Activated CD8-positive, alpha-beta T cell treated with anti-CD3 and anti-CD28 coated beads for 36 hours (primary cell): ENCODE results near the gene ATXN7L1. TPM values are rescaled to one million over a fixed set of nuclear protein-coding genes. Genes with fewer than 3 reads are reported as not detected.

ENCODE experiments used
- ATAC-seq: fragments of 200-7000 bp; cut with Tn5 transposase; one replicate; pipeline ENCODE4 v1.10.0; 2021; ENCODE audit warnings: mild to moderate bottlenecking, moderate library complexity
- CTCF ChIA-PET: fragments of 350-600 bp; sonication (Branson Sonifier 250); formaldehyde crosslinking; loops from one replicate; lab custom pipeline; 2021; ENCODE audit warnings: antibody characterized with exemption; lab: Charles Lee
- POLR2A ChIA-PET: fragments of 350-600 bp; sonication (Branson Sonifier 250); formaldehyde crosslinking; loops from one replicate; lab custom pipeline; 2021; ENCODE audit warnings: antibody characterized with exemption; lab: Charles Lee
- DNase-seq: peaks from one replicate; pipeline ENCODE4 v3.0.0-alpha.2; 2020
- H3K27ac Mint-ChIP-seq: one replicate; pipeline ENCODE4 v1.8.0; 2021; ENCODE audit warnings: mild to moderate bottlenecking, mixed read lengths
- H3K27me3 Mint-ChIP-seq: one replicate; pipeline ENCODE4 v1.8.0; 2021; ENCODE audit warnings: mixed read lengths
- H3K36me3 Mint-ChIP-seq: one replicate; pipeline ENCODE4 v1.8.0; 2021; ENCODE audit warnings: low read depth, mixed read lengths
- H3K4me1 Mint-ChIP-seq: one replicate; pipeline ENCODE4 v1.8.0; 2021; ENCODE audit warnings: low read depth, mixed read lengths
- H3K4me3 Mint-ChIP-seq: one replicate; pipeline ENCODE4 v1.8.0; 2021; ENCODE audit warnings: mild to moderate bottlenecking, moderate library complexity, mixed read lengths
- H3K9me3 Mint-ChIP-seq: one replicate; pipeline ENCODE4 v1.8.0; 2021; ENCODE audit warnings: mixed read lengths
- intact Hi-C: fragments of 100-400 bp; cut with micrococcal nuclease; formaldehyde crosslinking; loops from one replicate; pipeline ENCODE4 v1.10.0; 2022
- total RNA-seq, 2 experiments: library from RNA; stranded (reverse); gene quantifications; one replicate each; pipeline ENCODE4 v1.2.3, GENCODE V29; 2021
- TF ChIP-seq, protein P1 (sequence below): fragments of 200-600 bp; IDR thresholded peaks from one replicate; pipeline ENCODE4 v1.8.0; 2022; ENCODE audit warnings: antibody characterized with exemption, mild to moderate bottlenecking

The ATXN7L1 gene
- total RNA-seq, 2 experiments from 2014 or later = 4.8 to 5.3 TPM

DNA sequence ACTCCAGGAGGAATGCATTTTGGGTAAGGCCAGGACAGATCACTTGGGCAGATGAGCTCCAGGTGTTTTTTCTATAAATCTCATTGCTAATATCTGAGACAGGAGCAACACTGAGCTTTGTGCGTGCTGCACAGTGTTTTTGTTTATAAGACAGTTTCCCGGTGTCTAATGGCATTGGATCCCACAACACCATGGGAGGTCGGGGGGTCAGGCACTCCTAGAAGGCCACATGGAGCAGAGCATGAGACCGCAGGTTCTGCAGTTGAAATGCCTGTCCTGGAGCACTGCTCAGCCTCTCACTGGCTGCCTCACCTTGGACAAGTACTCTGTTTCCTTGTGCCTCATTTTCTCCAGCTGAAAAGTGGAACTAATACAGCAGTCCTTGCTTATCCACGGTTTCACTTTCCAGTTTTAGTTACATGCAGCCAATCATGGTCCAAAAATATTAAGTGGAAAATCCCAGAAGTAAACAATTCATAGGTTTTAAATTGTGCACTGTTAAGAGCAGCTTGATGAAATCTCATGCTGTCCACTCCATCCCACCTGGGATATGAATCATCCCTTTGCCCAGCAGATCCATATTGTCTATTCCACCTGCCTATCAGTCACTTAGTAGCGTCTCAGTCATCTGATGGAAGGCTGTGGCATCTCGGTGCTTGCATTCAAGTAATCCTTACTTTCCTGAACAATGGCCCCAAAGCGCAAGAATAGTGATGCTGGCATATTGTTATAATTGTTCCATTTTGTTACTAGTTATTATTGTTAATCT is 35.2 kb downstream of the ATXN7L1 start:
- ChIA-PET CTCF (interaction anchor here (0.5 kb wide), 1 partner anchor 8 kb away, joined by 4 read pairs; no protein-coding TSS in a partner anchor), POLR2A (interaction anchor here (1.1 kb wide), 1 partner anchor 9 kb away, joined by 4 read pairs; no protein-coding TSS in a partner anchor)

DNA sequence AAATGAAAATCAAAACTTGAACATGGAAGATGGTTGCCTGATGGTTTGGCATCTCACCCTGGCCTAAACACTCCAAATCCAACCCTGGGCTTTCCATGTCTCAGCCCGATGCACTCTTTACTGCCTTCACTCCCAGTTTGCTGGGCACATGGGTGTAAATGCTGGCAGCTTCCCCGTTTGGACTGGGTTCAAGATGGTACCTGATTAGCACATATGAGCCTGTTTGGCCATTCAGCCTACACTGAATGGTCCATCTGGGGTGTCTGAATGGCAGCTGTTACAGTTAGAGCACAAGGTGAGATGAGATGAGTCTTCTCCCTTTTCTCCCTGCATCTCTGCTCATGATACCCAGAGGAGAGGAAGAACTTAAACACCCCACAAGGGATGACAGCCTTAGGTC is 37.1 kb downstream of the ATXN7L1 start:
- Mint-ChIP-seq H3K36me3 (no peaks in the 10 kb centered on the region), H3K9me3 (peaks cover 2% of the 10 kb centered on the region), H3K27ac (no peak overlapping the region), H3K4me1 (no peaks in the 10 kb centered on the region), H3K27me3 (no peaks in the 10 kb centered on the region), H3K4me3 (no peak overlapping the region)
- TF ChIP-seq, protein P1, sequence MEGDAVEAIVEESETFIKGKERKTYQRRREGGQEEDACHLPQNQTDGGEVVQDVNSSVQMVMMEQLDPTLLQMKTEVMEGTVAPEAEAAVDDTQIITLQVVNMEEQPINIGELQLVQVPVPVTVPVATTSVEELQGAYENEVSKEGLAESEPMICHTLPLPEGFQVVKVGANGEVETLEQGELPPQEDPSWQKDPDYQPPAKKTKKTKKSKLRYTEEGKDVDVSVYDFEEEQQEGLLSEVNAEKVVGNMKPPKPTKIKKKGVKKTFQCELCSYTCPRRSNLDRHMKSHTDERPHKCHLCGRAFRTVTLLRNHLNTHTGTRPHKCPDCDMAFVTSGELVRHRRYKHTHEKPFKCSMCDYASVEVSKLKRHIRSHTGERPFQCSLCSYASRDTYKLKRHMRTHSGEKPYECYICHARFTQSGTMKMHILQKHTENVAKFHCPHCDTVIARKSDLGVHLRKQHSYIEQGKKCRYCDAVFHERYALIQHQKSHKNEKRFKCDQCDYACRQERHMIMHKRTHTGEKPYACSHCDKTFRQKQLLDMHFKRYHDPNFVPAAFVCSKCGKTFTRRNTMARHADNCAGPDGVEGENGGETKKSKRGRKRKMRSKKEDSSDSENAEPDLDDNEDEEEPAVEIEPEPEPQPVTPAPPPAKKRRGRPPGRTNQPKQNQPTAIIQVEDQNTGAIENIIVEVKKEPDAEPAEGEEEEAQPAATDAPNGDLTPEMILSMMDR = no peak
- ATAC-seq (no peak), DNase-seq (no peak)
- intact Hi-C loops = no loop called here
- CTCF ChIA-PET = no interaction called here
- POLR2A ChIA-PET = interaction anchor here (0.5 to 0.6 kb wide), 2 partner anchors 561 to 905 kb away, joined by 3 read pairs; no protein-coding TSS in a partner anchor

More for the DNA sequence above, 35.2 kb downstream of the ATXN7L1 start:
- H3K4me3 Mint-ChIP-seq = no peak overlapping the region
- H3K27ac Mint-ChIP-seq = no peak overlapping the region
- intact Hi-C loops = no loop called here
- no peak for ATAC-seq
- peaks cover 3% of the 10 kb centered on the region for H3K4me1 Mint-ChIP-seq
- peaks cover 4% of the 10 kb centered on the region for H3K36me3 Mint-ChIP-seq
- H3K27me3 Mint-ChIP-seq = no peaks in the 10 kb centered on the region
- H3K9me3 Mint-ChIP-seq = peaks cover 5% of the 10 kb centered on the region
- TF ChIP-seq, protein P1 = no peak
- DNase-seq = no peak

DNA sequence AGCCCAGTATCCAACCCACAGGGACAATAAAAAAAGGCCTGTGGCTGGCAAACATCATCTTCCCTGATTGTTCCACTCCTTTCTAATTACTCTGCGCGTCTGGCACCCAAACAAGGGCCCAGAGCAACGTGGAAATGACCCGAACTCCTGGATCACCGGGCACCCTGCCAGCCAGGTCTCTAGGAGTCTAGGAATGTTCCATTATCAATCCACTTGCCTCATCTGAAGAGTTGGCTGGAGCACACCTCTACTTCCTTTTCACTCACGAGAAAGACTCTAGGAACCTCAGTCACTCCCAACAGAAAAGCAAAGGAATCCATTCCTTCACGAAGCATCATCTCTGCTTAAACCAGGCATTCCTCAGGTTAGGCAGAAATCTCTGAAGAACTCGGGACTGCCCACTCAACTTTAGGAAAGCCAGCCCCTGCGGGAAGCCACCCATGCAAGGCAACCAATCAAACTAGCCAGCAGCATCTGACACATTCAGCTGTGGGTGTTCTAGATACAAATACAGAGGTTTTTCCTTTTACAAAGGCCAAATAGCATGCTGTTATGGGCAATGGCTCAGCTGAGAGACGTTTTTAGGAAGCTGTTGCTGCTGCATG is 37.7 kb downstream of the ATXN7L1 start:
- Mint-ChIP-seq H3K4me1 (no peaks in the 10 kb centered on the region), H3K4me3 (no peak overlapping the region)
- CTCF ChIA-PET = no interaction called here

DNA sequence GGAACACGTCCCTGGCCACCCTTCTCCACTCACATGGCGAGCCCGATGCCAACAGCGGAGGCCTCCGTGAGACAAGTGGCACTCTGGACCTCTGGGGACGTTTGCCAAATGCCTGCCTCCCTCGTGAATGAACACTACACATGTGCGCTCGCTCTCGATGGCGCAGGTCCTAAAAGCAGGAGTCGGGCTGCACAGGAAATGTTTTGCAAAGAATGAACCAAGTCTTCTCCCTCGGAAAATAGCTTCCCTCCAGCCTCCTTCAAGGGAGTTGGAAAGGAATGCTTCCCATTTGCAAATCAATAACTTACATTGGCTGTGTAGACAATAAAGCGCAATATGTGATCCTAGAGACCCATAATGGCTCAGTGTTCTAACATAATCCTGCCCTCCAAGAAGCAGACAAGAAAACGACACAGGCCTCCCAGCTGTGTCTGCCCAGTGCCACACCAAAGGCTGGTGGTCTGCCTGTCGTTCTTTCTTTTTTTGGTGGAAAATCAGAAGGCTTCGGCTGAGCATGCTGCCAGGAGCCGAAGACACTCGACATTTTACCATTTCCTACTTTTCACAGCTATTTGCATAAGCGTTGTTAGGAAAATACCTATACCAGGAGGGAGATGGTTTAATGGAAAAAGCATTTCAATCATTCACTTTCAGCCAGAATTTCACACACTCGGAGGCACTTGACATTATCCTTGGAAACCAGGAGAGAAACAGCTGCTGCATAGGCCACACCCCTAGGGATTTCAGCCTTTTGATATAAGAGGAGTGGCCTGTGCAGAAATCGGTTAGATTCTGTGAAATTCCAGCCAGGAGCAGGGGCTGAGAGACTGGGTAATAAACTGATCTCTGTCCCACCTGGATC is 38.4 kb downstream of the ATXN7L1 start:
- Mint-ChIP-seq H3K27me3 (no peaks in the 10 kb centered on the region), H3K4me3 (no peak overlapping the region), H3K27ac (no peak overlapping the region), H3K36me3 (no peaks in the 10 kb centered on the region), H3K9me3 (no peaks in the 10 kb centered on the region), H3K4me1 (peaks cover 2% of the 10 kb centered on the region)
- no peak for ATAC-seq
- ChIA-PET POLR2A (no interaction called here), CTCF (no interaction called here)
- DNase-seq = no peak
- TF ChIP-seq, protein P1 = no peak
- intact Hi-C loops = no loop called here

More for the DNA sequence above, 37.7 kb downstream of the ATXN7L1 start:
- ATAC-seq (no peak), DNase-seq (no peak)
- intact Hi-C loops = no loop called here
- Mint-ChIP-seq H3K27ac (no peak overlapping the region), H3K9me3 (no peaks in the 10 kb centered on the region), H3K36me3 (no peaks in the 10 kb centered on the region), H3K27me3 (no peaks in the 10 kb centered on the region)
- TF ChIP-seq, protein P1 = no peak
- POLR2A ChIA-PET = interaction anchor here (0.6 kb wide), 1 partner anchor 562 kb away, joined by 3 read pairs; no protein-coding TSS in a partner anchor
